GM13976 (cell line): ENCODE results near the gene SLC2A13.

Experiments used
- DNase-seq: peaks from one replicate; pipeline ENCODE4 v3.0.0; 2012; ENCODE audit warnings: low spot score
- in situ Hi-C: fragments of 300-500 bp; cut with MboI; formaldehyde crosslinking; loops from one replicate; pipeline ENCODE4 v1.12.0; 2022; ENCODE audit warnings: low sequenced_read_pairs, mixed read lengths, inconsistent platforms; ENCODE audit not compliant: unreplicated experiment
- TF ChIP-seq, protein P1 (sequence below): IDR thresholded peaks from 2 replicates; pipeline ENCODE4 v1.5.1; 2012; ENCODE audit warnings: borderline replicate concordance, mild to moderate bottlenecking; ENCODE audit not compliant: insufficient read depth; ENCODE audit errors: extremely low read depth, missing control alignments, control extremely low read depth

Gene SLC2A13

GRCh38 chr12:39966256-39966655 is 139.6 kb downstream of the SLC2A13 start:
- TF ChIP-seq, protein P1, sequence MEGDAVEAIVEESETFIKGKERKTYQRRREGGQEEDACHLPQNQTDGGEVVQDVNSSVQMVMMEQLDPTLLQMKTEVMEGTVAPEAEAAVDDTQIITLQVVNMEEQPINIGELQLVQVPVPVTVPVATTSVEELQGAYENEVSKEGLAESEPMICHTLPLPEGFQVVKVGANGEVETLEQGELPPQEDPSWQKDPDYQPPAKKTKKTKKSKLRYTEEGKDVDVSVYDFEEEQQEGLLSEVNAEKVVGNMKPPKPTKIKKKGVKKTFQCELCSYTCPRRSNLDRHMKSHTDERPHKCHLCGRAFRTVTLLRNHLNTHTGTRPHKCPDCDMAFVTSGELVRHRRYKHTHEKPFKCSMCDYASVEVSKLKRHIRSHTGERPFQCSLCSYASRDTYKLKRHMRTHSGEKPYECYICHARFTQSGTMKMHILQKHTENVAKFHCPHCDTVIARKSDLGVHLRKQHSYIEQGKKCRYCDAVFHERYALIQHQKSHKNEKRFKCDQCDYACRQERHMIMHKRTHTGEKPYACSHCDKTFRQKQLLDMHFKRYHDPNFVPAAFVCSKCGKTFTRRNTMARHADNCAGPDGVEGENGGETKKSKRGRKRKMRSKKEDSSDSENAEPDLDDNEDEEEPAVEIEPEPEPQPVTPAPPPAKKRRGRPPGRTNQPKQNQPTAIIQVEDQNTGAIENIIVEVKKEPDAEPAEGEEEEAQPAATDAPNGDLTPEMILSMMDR = no peak
- in situ Hi-C loops = no loop called here
- no peak for DNase-seq

GRCh38 chr12:39959467-39959866 is 146.4 kb downstream of the SLC2A13 start:
- TF ChIP-seq, protein P1 = no peak
- no peak for DNase-seq
- in situ Hi-C loops = no loop called here

- DNase-seq = no peak
- in situ Hi-C loops = no loop called here
- TF ChIP-seq, protein P1 = no peak
Measured at GRCh38 chr12:39959031-39959430, 146.8 kb downstream of the SLC2A13 start.

GRCh38 chr12:39958377-39958776 is 147.5 kb downstream of the SLC2A13 start:
- in situ Hi-C loops = no loop called here
- DNase-seq = no peak
- TF ChIP-seq, protein P1 = no peak

DNA sequence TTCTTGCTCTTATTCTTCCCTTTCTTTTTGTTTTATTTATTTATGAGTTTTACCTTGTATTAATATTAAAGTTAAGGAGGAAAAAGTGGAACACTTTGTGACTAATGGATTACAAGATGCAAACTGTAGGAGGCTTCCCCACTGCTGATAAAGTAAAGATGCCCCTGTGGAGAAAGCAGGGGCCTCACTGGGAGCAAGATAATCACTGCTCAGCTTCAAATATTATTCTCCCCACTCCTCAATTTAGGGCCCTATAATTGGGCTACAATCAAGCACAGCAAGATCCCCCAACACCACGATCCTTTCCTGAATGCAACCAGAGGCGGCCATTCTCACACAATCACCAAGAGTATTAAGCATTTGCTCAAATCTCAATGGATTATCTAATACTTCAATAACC is 149.2 kb downstream of the SLC2A13 start:
- in situ Hi-C loops = no loop called here
- no peak for DNase-seq
- TF ChIP-seq, protein P1 = no peak

DNA sequence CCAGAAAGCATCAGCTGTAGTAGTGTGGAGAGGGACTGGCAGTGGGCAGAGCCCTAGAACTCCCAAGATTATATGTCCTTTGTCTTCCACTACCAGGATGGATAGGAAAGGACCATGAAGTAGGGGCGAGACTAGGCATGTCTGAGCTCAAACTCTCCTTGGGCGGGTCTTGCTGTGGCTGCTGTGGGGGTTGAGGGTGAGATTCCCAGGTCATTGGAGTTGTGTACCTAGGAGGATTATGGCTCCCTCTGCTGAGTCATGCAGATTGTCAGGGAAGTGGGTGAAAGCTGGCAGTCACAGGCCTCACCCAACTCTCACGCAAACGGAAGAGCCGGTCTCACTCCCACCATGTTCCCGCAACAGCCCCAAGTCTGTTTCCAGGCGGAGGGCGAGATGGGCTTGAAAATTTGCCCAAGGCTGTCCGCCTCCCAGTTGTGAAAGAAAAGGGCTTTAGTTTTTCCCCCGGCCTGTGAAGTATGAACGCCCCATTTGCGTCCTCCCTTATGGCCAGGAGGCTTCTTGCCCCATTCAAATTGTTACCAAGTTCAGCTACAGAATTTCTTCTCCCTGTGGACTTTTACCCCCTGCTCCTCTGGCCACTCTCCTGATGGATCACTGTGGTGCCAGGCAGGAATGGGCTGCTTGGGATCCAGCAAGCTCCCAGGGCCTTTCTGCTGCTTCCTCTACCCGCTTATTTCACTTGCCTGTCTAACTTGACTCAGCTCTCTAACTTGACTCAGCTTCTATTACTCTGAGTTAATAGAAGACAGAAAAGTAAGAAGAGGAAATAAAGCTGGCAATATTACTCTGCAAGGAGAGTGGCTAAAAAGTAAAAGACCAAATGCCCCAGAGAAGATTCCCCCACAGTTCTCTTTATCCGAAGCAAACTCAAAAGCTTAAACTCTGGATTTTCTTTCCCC is 159.3 kb downstream of the SLC2A13 start:
- no peak for DNase-seq
- in situ Hi-C loops = no loop called here
- TF ChIP-seq, protein P1 = no peak
